ENCODE data around the gene HYDIN.

DNA sequence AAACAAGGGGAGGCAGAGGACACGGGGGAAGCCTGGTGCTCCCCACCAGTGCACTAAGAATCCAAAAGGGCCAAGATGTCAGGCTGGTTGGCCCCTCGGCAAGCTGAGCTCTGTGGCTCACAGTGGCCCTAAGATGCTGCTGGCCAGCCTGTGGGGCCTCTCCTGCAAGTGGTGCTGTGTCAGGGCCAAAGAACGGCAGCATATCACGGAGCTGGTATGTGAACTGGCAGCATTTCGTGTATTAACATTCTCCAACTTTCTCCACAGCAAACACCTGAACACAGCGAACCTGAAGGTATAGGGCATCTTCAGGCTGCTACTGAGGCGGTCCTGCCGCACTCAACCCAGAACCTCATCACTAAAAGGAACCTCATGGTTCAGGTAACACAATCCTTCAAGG is 464.3 kb downstream of the HYDIN start:
- TF ChIP-seq CTCF (conservative IDR thresholded peaks at IDR 0.05; ENCODE audit: low read length) (no peak), EZH2phosphoT487 (IDR thresholded peaks at IDR 0.05; ENCODE audit: borderline replicate concordance) (no peak)

Data from Loucy (cell line).